AG04450 (cell line): Measurements from ENCODE around the gene EVI5L. TPM values are rescaled to one million over a fixed set of nuclear protein-coding genes. Genes with fewer than 3 reads are reported as not detected.
A peak's percentile ranks its signal among the peaks of the same experiment; 100 is the strongest.

ENCODE experiments used
- CTCF ChIA-PET: fragments of 300-600, 350-600 bp; formaldehyde crosslinking; extraction: SDS; loops from one replicate; lab custom pipeline; 2022; ENCODE audit warnings: antibody characterized with exemption, inconsistent platforms; lab: Charles Lee
- POLR2A ChIA-PET: fragments of 350-600 bp; formaldehyde crosslinking; extraction: SDS; loops from one replicate; lab custom pipeline; 2021; ENCODE audit warnings: antibody characterized with exemption, inconsistent platforms; lab: Yijun Ruan, JAX
- DNase-seq: peaks from one replicate; pipeline ENCODE4 v3.0.0-alpha.2; 2011; ENCODE audit warnings: low read depth, low spot score
- H3K27ac ChIP-seq: one replicate; pipeline ENCODE4 v1.5.1; 2012; ENCODE audit warnings: low read depth, low read length, control low read depth
- H3K27me3 ChIP-seq: one replicate; pipeline ENCODE4 v1.6.0; 2012; ENCODE audit warnings: low read length; ENCODE audit not compliant: control insufficient read depth, insufficient read depth
- H3K4me3 ChIP-seq: 2 replicates; pipeline ENCODE4 v1.5.1; 2011; ENCODE audit warnings: mild to moderate bottlenecking, low read depth, low read length, control low read depth
- H3K9me3 ChIP-seq: 2 replicates; pipeline ENCODE4 v1.5.1; 2012; ENCODE audit warnings: low read length; ENCODE audit not compliant: control insufficient read depth, insufficient read depth
- CTCF ChIP-seq: IDR thresholded peaks from 2 replicates; pipeline ENCODE4 v1.5.1; 2011; ENCODE audit warnings: low read depth, low read length, control low read depth, inconsistent platforms
- polyA plus RNA-seq: library from polyadenylated mRNA; depleted of rRNA; stranded (reverse); fragments of >200 nt; gene quantifications from 2 replicates; pipeline ENCODE4 v1.2.3, GENCODE V29; 2011

The EVI5L gene
- polyA plus RNA-seq, 1 experiment: 6.7 TPM

- no peaks in the 10 kb centered on the region; the same call in 1 of the 2 replicates for H3K9me3 ChIP-seq
- H3K27ac ChIP-seq: no peak overlapping the region
- H3K4me3 ChIP-seq: no peak overlapping the region
- POLR2A ChIA-PET: no interaction called here
- CTCF ChIA-PET: interaction anchor here (0.6 kb wide), 1 partner anchor 43 kb away, joined by 5 read pairs; no protein-coding TSS in a partner anchor
- no peak for DNase-seq
- no peak for TF ChIP-seq CTCF
- H3K27me3 ChIP-seq: no peaks in the 10 kb centered on the region
Measured at GRCh38 chr19:7850000-7850813, 20.2 kb downstream of the EVI5L start.

GRCh38 chr19:7850945-7851622, 21.1 kb downstream of the EVI5L start:
- DNase-seq: no peak
- H3K4me3 ChIP-seq: no peak overlapping the region
- ChIA-PET CTCF (interaction anchor here (2.0 kb wide), 1 partner anchor 93 kb away, joined by 6 read pairs; the partner anchor contains the start of gene TIMM44), POLR2A (no interaction called here)
- H3K27me3 ChIP-seq: no peaks in the 10 kb centered on the region
- TF ChIP-seq CTCF: no peak
- H3K27ac ChIP-seq: no peak overlapping the region
- no peaks in the 10 kb centered on the region; the same call in 1 of the 2 replicates for H3K9me3 ChIP-seq

GRCh38 chr19:7851623-7852500, 21.8 kb downstream of the EVI5L start:
- Histone ChIP-seq H3K27ac (no peak overlapping the region), H3K27me3 (no peaks in the 10 kb centered on the region), H3K4me3 (no peak overlapping the region), H3K9me3 (no peaks in the 10 kb centered on the region; the same call in 1 of the 2 replicates)
- ChIA-PET POLR2A (interaction anchor here (0.6 to 0.7 kb wide), 3 partner anchors 78 to 518 kb away, joined by 3 to 9 read pairs (median 3); no protein-coding TSS in a partner anchor), CTCF (interaction anchor here (0.6 to 2.3 kb wide), 14 partner anchors 7 to 416 kb away, joined by 3 to 13 read pairs (median 6); partner anchors contain the start of genes MAP2K7, SNAPC2 and TIMM44)
- no peak for DNase-seq
- no peak for TF ChIP-seq CTCF

- Histone ChIP-seq H3K27ac (no peak overlapping the region), H3K4me3 (no peak overlapping the region), H3K9me3 (no peaks in the 10 kb centered on the region; the same call in 1 of the 2 replicates), H3K27me3 (no peaks in the 10 kb centered on the region)
- no peak for DNase-seq
- peak; percentile 80 for TF ChIP-seq CTCF
- ChIA-PET CTCF (interaction anchor here (0.6 to 2.3 kb wide), 15 partner anchors 9 to 415 kb away, joined by 3 to 13 read pairs (median 6); partner anchors contain the start of genes MAP2K7, SNAPC2 and TIMM44), POLR2A (interaction anchor here (0.6 to 0.7 kb wide), 3 partner anchors 76 to 516 kb away, joined by 3 to 9 read pairs (median 3); no protein-coding TSS in a partner anchor)
Measured at GRCh38 chr19:7852851-7853769, 23.1 kb downstream of the EVI5L start.
